Measurements from ENCODE around the gene ABI2.

The ABI2 gene

GRCh38 chr2:203394519-203395227 lies 66.5 kb downstream of the ABI2 start:
- Histone ChIP-seq H3K27ac (ENCODE audit: low read depth, low read length) (no peak overlapping the region), H3K9ac (ENCODE audit: low read depth, low read length) (no peak overlapping the region), H3K27me3 (ENCODE audit: control insufficient read depth, insufficient read depth, low read length) (no peaks in the 10 kb centered on the region), H3K9me3 (ENCODE audit: control insufficient read depth, insufficient read depth, low read length) (no peaks in the 10 kb centered on the region), H3K36me3 (ENCODE audit: control insufficient read depth, insufficient read depth, low read length) (peaks cover 52% of the 10 kb centered on the region), H3K4me3 (ENCODE audit: low read depth, low read length) (no peak overlapping the region), H3K4me1 (ENCODE audit: control insufficient read depth, insufficient read depth, low read length) (peaks cover 7% of the 10 kb centered on the region; the same call in 1 of the 2 replicates)

GRCh38 chr2:203395858-203396257 lies 67.7 kb downstream of the ABI2 start:
- no peaks in the 10 kb centered on the region for H3K9me3 ChIP-seq (ENCODE audit: control insufficient read depth, insufficient read depth, low read length)
- no peak overlapping the region for H3K9ac ChIP-seq (ENCODE audit: low read depth, low read length)
- no peak overlapping the region for H3K4me3 ChIP-seq (ENCODE audit: low read depth, low read length)
- peaks cover 51% of the 10 kb centered on the region for H3K36me3 ChIP-seq (ENCODE audit: control insufficient read depth, insufficient read depth, low read length)
- H3K4me1 ChIP-seq (ENCODE audit: control insufficient read depth, insufficient read depth, low read length) = peaks cover 7% of the 10 kb centered on the region; the same call in 1 of the 2 replicates
- no peaks in the 10 kb centered on the region for H3K27me3 ChIP-seq (ENCODE audit: control insufficient read depth, insufficient read depth, low read length)
- no peak overlapping the region for H3K27ac ChIP-seq (ENCODE audit: low read depth, low read length)

- Histone ChIP-seq H3K9me3 (ENCODE audit: control insufficient read depth, insufficient read depth, low read length) (no peaks in the 10 kb centered on the region), H3K27ac (ENCODE audit: low read depth, low read length) (no peak overlapping the region), H3K9ac (ENCODE audit: low read depth, low read length) (no peak overlapping the region), H3K27me3 (ENCODE audit: control insufficient read depth, insufficient read depth, low read length) (no peaks in the 10 kb centered on the region), H3K36me3 (ENCODE audit: control insufficient read depth, insufficient read depth, low read length) (peaks cover 45% of the 10 kb centered on the region), H3K4me1 (ENCODE audit: control insufficient read depth, insufficient read depth, low read length) (peaks cover 7% of the 10 kb centered on the region; the same call in 1 of the 2 replicates), H3K4me3 (ENCODE audit: low read depth, low read length) (no peak overlapping the region)
Observed at GRCh38 chr2:203396667-203397066, 68.5 kb downstream of the ABI2 start.

GRCh38 chr2:203399031-203399430 lies 70.8 kb downstream of the ABI2 start:
- Histone ChIP-seq H3K9me3 (ENCODE audit: control insufficient read depth, insufficient read depth, low read length) (no peaks in the 10 kb centered on the region), H3K27ac (ENCODE audit: low read depth, low read length) (no peak overlapping the region), H3K27me3 (ENCODE audit: control insufficient read depth, insufficient read depth, low read length) (no peaks in the 10 kb centered on the region), H3K4me1 (ENCODE audit: control insufficient read depth, insufficient read depth, low read length) (peaks cover 7% of the 10 kb centered on the region; the same call in 1 of the 2 replicates), H3K9ac (ENCODE audit: low read depth, low read length) (no peak overlapping the region), H3K4me3 (ENCODE audit: low read depth, low read length) (no peak overlapping the region), H3K36me3 (ENCODE audit: control insufficient read depth, insufficient read depth, low read length) (peaks cover 49% of the 10 kb centered on the region)

- Histone ChIP-seq H3K9ac (ENCODE audit: low read depth, low read length) (no peak overlapping the region), H3K9me3 (ENCODE audit: control insufficient read depth, insufficient read depth, low read length) (no peaks in the 10 kb centered on the region), H3K4me3 (ENCODE audit: low read depth, low read length) (no peak overlapping the region), H3K36me3 (ENCODE audit: control insufficient read depth, insufficient read depth, low read length) (peaks cover 52% of the 10 kb centered on the region), H3K27me3 (ENCODE audit: control insufficient read depth, insufficient read depth, low read length) (no peaks in the 10 kb centered on the region), H3K27ac (ENCODE audit: low read depth, low read length) (no peak overlapping the region), H3K4me1 (ENCODE audit: control insufficient read depth, insufficient read depth, low read length) (peaks cover 7% of the 10 kb centered on the region; the same call in 1 of the 2 replicates)
Observed at GRCh38 chr2:203400805-203401585, 72.8 kb downstream of the ABI2 start.

- Histone ChIP-seq H3K9me3 (ENCODE audit: control insufficient read depth, insufficient read depth, low read length) (no peaks in the 10 kb centered on the region), H3K27me3 (ENCODE audit: control insufficient read depth, insufficient read depth, low read length) (no peaks in the 10 kb centered on the region), H3K9ac (ENCODE audit: low read depth, low read length) (no peak overlapping the region), H3K4me1 (ENCODE audit: control insufficient read depth, insufficient read depth, low read length) (no peaks in the 10 kb centered on the region), H3K36me3 (ENCODE audit: control insufficient read depth, insufficient read depth, low read length) (peaks cover 69% of the 10 kb centered on the region), H3K27ac (ENCODE audit: low read depth, low read length) (no peak overlapping the region), H3K4me3 (ENCODE audit: low read depth, low read length) (no peak overlapping the region)
Observed at GRCh38 chr2:203404996-203405395, 76.8 kb downstream of the ABI2 start.

GRCh38 chr2:203407496-203407895 lies 79.3 kb downstream of the ABI2 start:
- Histone ChIP-seq H3K9ac (ENCODE audit: low read depth, low read length) (no peak overlapping the region), H3K27ac (ENCODE audit: low read depth, low read length) (no peak overlapping the region), H3K36me3 (ENCODE audit: control insufficient read depth, insufficient read depth, low read length) (peaks cover 87% of the 10 kb centered on the region), H3K4me1 (ENCODE audit: control insufficient read depth, insufficient read depth, low read length) (no peaks in the 10 kb centered on the region), H3K9me3 (ENCODE audit: control insufficient read depth, insufficient read depth, low read length) (no peaks in the 10 kb centered on the region), H3K4me3 (ENCODE audit: low read depth, low read length) (no peak overlapping the region), H3K27me3 (ENCODE audit: control insufficient read depth, insufficient read depth, low read length) (no peaks in the 10 kb centered on the region)

- no peaks in the 10 kb centered on the region for H3K4me1 ChIP-seq (ENCODE audit: control insufficient read depth, insufficient read depth, low read length)
- H3K9ac ChIP-seq (ENCODE audit: low read depth, low read length) = no peak overlapping the region
- H3K9me3 ChIP-seq (ENCODE audit: control insufficient read depth, insufficient read depth, low read length) = no peaks in the 10 kb centered on the region
- no peak overlapping the region for H3K4me3 ChIP-seq (ENCODE audit: low read depth, low read length)
- peaks cover 65% of the 10 kb centered on the region for H3K36me3 ChIP-seq (ENCODE audit: control insufficient read depth, insufficient read depth, low read length)
- no peak overlapping the region for H3K27ac ChIP-seq (ENCODE audit: low read depth, low read length)
- H3K27me3 ChIP-seq (ENCODE audit: control insufficient read depth, insufficient read depth, low read length) = no peaks in the 10 kb centered on the region
Observed at GRCh38 chr2:203412546-203413331, 84.5 kb downstream of the ABI2 start.

- Histone ChIP-seq H3K9ac (ENCODE audit: low read depth, low read length) (no peak overlapping the region), H3K27me3 (ENCODE audit: control insufficient read depth, insufficient read depth, low read length) (no peaks in the 10 kb centered on the region), H3K4me3 (ENCODE audit: low read depth, low read length) (no peak overlapping the region), H3K9me3 (ENCODE audit: control insufficient read depth, insufficient read depth, low read length) (no peaks in the 10 kb centered on the region), H3K4me1 (ENCODE audit: control insufficient read depth, insufficient read depth, low read length) (no peaks in the 10 kb centered on the region), H3K27ac (ENCODE audit: low read depth, low read length) (no peak overlapping the region), H3K36me3 (ENCODE audit: control insufficient read depth, insufficient read depth, low read length) (peaks cover 74% of the 10 kb centered on the region)
Observed at GRCh38 chr2:203413796-203414195, 85.6 kb downstream of the ABI2 start.

- H3K9ac ChIP-seq (ENCODE audit: low read depth, low read length) = no peak overlapping the region
- H3K27me3 ChIP-seq (ENCODE audit: control insufficient read depth, insufficient read depth, low read length) = no peaks in the 10 kb centered on the region
- no peak overlapping the region for H3K4me3 ChIP-seq (ENCODE audit: low read depth, low read length)
- H3K36me3 ChIP-seq (ENCODE audit: control insufficient read depth, insufficient read depth, low read length) = peaks cover 58% of the 10 kb centered on the region
- H3K4me1 ChIP-seq (ENCODE audit: control insufficient read depth, insufficient read depth, low read length) = no peaks in the 10 kb centered on the region
- no peak overlapping the region for H3K27ac ChIP-seq (ENCODE audit: low read depth, low read length)
- no peaks in the 10 kb centered on the region for H3K9me3 ChIP-seq (ENCODE audit: control insufficient read depth, insufficient read depth, low read length)
Observed at GRCh38 chr2:203418271-203418670, 90.1 kb downstream of the ABI2 start.
